Hepatocyte (in vitro differentiated cells): ENCODE measurements around the gene CDK5RAP1.

ENCODE experiments used
- CTCF ChIP-seq: fragments of 200-600 bp; sonication (generic); IDR thresholded peaks from 2 replicates; pipeline ENCODE4 v1.5.1; 2016; ENCODE audit warnings: antibody characterized with exemption, mild to moderate bottlenecking; ENCODE audit not compliant: poor library complexity
- EZH2 ChIP-seq: fragments of 200-600 bp; sonication (generic); IDR thresholded peaks from 2 replicates; pipeline ENCODE4 v1.6.1; 2016; ENCODE audit warnings: antibody characterized with exemption, mild to moderate bottlenecking, borderline replicate concordance

- TF ChIP-seq CTCF (no peak), EZH2 (no peak)
Observed at GRCh38 chr20:33441142-33441955, 40.0 kb upstream of the CDK5RAP1 start.
